GM18502 (cell line): Measurements from ENCODE around the gene POLQ.
A peak's percentile ranks its signal among the peaks of the same experiment; 100 is the strongest.
"Not testable (repeated sequence)": the region's sequence is repeated elsewhere in the genome, so short reads cannot be mapped to it uniquely, and the experiment has no call there.

Source experiments
- ATAC-seq: cut with Tn5 transposase; IDR thresholded peaks from one replicate; pipeline ENCODE4 v1.9.1; 2021; ENCODE audit warnings: mild to moderate bottlenecking; ENCODE audit not compliant: unreplicated experiment, poor library complexity

The POLQ gene

DNA sequence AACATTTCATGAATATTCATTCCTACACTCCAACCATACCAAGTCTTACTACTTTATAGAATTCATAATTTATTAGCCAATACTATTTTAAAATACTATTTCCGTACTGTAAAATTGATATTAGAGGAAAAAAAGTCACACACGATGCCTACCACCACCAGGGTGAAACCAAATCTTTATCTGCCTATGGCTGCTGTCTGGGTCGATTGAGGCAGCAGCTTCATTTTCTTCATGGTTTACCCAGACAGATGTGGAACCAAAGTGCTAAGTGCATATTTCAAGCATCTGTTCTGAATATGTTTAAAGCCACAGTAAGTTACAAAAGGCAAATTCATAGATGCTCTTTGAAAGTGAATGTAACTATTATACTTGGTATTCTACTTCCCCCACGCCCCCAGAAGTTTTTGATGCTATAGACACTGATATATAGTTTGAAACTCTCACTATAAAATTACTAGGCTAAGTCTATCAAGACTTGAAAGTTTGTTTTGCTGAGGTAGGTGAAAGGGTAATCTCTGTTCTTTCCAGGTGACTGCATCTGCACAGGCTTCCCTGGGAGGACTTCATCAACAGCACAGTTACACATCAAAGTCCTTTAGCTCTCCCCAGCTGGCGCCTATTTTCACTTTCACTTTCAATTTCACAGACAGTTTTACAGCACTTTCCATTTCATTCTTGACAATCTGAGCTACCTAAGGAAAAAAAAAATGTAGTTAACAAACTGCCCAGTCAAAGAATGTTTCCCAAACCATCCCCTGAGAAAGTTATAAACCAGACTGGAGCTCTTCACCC lies 113.9 kb downstream of the POLQ start:
- peak; percentile 94 for ATAC-seq

DNA sequence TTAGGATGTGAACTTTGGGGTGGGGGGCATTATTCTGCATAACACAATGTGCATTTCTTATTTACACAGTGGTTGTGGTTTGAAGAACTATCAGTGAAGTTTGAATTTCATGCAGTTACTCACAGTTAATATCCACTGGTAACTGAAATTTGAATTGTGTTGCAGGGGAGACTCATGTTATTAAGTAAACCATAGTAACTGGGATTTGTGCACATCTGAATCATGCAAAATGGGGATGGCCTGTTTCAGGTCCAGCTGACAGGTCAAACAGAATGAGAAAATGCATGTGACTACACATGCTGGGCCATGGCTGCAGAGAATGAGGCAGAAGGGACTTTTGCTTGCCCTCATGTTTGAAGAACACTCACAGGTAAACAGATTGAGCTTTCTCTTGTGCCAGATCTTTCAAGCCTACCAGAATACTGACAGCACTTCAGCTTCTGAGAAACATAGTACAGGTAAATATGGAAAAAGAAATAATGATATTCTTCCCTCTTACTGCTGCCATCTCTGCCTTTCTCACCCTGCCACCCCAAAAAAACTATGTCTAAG lies 115.0 kb downstream of the POLQ start:
- ATAC-seq, result no peak

DNA sequence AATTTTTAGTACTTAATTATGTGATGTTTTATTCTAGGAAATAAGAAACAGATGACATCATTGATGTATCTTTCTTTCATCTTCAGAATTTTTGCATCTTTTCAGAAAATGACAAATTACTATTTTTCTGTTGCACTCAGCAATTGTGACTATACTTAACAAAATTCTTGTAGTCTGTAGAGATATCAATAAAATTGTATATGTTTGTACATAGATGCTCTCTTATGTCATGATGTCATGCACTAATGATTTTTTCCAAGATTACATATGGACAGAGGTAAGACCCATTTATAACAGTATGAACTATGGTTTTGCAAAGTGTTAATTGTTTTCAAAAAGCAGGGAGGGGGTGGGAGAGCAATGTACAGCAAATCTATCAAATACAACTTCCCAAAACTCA lies 121.2 kb downstream of the POLQ start:
- no peak for ATAC-seq

DNA sequence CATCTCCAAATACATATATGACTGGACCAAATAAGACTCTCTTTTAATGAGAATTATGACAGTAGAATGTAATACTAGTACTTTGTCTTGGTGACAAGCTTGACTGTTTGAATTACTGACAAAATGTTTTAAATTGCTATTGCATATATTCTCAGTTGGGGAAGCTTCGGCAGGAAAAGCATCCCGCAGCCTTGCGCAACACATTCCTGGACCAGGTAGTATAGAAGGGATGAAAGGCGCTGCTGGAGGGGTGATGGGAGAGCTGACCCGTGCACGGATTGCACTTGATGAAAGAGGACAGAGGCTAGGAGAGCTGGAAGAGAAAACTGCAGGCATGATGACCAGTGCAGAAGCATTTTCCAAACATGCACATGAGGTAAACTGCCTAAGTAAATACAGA lies 127.6 kb downstream of the POLQ start:
- no peak for ATAC-seq

DNA sequence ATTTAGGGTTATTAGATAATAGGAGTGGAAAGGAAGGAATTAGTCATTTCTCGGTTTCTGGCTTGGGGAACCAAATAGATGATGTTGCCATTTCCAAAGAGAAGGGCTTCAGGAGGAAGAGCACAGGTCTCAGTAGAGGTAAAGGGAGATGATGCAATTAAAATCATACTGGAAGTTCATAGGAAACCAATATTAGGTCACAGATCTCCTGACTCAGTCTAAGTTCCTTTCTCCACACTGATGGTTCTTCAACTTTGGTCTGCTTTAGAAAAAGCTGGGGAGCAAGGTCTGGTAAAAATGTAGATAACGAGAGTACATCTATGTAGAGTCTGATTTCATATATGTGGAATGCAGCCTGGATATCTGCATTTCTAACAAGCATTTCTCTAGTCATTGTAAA lies 130.9 kb downstream of the POLQ start:
- no peak for ATAC-seq

DNA sequence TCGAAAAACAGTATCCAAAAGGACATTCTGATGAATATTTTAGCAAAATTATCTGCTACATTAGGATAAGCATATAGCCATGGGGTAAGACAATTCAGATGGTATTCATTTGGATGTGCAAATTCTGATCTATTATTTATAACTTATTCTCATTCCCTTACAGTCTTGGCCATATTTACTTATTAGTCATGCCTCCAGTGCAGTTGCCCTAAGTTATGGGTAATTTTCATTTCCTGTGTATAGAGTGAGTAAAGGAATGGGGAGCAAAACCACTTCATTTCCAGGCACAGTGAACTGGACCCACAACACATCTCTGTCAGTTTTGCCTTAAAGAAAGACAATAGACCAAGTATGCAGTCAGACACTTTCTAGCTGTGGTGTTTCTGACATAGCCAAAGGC lies 134.3 kb downstream of the POLQ start:
- no peak for ATAC-seq

DNA sequence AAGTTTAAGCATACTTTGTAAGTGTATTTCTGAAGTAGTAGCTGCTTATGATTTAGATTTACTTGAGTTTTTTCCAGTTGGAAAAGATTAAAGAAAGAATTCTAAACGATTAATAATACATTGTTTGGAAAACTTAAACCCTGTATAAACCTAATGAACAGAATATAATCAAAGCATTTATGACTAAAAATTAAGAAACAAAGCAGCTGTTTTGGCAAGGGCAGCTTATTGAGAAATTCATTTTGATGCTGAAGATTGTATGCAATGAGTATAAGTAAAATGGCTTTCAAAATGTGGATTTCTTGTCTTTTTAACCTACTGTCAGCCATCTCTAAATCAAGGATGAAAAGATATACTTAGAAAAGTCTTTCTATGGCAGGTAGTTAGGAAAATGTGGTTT lies 140.2 kb downstream of the POLQ start:
- no peak for ATAC-seq

DNA sequence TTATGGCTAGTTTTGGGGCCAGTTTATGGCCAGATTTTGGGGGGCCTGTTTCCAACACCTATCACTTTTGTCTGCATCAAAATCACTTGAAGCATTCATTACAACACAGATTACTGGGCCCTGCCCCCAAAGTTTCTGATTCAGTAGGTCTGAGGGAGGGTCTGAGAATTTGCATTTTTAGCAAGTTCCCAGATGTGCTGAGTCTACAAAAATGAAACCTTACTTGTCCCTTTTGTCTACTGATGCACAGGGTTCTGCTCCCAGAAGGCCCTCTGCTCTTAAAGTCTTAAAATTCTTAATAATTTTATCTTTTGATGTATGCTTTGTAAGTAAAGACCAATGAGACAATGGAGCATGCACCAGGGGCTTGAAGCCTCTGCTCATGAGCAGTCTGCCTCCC lies 146.0 kb downstream of the POLQ start:
- ATAC-seq, result no peak

DNA sequence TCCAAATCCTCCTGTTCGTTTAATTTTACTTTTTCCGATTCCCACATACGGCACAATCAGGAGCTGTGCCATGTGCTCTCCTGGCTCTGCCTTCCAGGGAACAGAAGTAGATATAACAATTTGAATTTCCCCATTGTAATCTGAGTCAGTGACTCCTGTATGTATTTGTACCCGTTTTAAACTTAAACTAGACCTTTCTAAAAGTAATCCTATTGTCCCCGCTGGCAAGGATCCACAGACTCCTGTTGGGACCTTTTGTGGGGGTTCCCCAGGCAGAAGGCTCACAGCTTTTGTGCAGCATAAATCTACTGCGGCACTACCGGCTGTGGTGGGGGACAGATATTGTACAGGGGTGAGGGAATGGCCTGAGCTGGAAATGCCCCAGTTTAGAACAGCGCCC lies 147.7 kb downstream of the POLQ start:
- ATAC-seq, result not testable (repeated sequence)

DNA sequence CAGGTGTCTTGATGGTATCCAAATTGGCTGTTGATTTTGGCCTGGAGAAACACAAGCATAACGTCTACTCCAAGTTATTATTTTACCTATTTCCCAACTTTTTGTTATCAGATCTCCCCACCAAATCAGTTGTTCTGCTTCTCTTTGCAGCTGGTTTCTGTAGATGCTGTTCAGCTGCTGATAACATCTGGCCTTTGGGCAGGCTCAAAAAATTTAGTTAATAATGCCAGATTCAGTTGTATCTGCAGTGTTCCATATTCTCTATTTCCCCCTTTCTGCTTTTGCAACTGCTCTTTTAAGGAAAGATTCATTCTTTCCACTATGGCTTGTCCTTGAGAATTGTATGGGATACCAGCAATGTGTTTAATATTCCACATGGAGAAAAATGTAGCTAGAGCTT lies 149.8 kb downstream of the POLQ start:
- ATAC-seq, result not testable (repeated sequence)

DNA sequence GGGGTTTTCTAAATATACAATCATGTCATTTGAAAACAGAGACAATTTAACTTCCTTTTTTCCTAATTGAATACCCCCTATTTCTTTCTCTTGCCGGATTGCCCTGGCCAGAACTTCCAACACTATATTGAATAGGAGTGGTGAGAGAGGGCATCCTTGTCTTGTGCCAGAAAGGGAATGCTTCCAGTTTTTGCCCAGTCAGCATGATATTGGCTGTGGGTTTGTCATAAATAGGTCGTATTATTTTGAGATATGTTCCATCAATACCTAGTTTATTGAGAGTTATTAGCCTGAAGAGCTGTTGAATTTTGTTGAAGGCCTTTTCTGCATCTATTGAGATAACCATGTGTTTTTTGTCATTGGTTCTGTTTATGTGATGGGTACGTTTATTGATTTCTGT lies 157.5 kb downstream of the POLQ start:
- not testable (repeated sequence) for ATAC-seq
